Uterus (tissue), 4 donors: Measurements from ENCODE around the gene SASH1. TPM values are rescaled to one million over a fixed set of nuclear protein-coding genes. Genes with fewer than 3 reads are reported as not detected.

ENCODE experiments used
- DNase-seq, 2 donors: peaks; one replicate each; pipeline ENCODE4 v3.0.0-alpha.2; 2019 to 2020
- H3K27ac ChIP-seq, 2 donors: fragments of 200-600 bp; sonication (generic); 1 replicate in 1 of 2; 2 replicates in 1 of 2; pipeline ENCODE4 v1.5.1; 2016 to 2018
- H3K27me3 ChIP-seq, 2 donors: fragments of 200-600 bp; sonication (generic); one replicate each; pipeline ENCODE4 v1.5.1; 2018 to 2019; ENCODE audit warnings: control low read depth in 1 of 2
- H3K36me3 ChIP-seq, 2 donors: fragments of 200-600 bp; sonication (generic); one replicate each; pipeline ENCODE4 v1.5.1; 2019; ENCODE audit warnings: control low read depth in 1 of 2
- H3K4me1 ChIP-seq, 2 donors: fragments of 200-600 bp; sonication (generic); one replicate each; pipeline ENCODE4 v1.5.1; 2018 to 2019; ENCODE audit warnings: control low read depth in 1 of 2
- H3K4me3 ChIP-seq, 2 donors: fragments of 200-600 bp; sonication (generic); 1 replicate in 1 of 2; 2 replicates in 1 of 2; pipeline ENCODE4 v1.5.1; 2018 to 2019; ENCODE audit warnings: mild to moderate bottlenecking in 1 of 2
- H3K9me3 ChIP-seq, 2 donors: fragments of 200-600 bp; sonication (generic); one replicate each; pipeline ENCODE4 v1.5.1; 2019; ENCODE audit warnings: control low read depth in 1 of 2
- CTCF ChIP-seq, 4 experiments: fragments of 200-600 bp in 2 of 4; fragments of 450-650 bp in 2 of 4; sonication (generic) in 2 of 4; IDR thresholded peaks; one replicate each; pipeline ENCODE4 v1.5.1; 2016 to 2019; ENCODE audit warnings: antibody characterized with exemption in 4 of 4, mild to moderate bottlenecking in 2 of 4, moderate library complexity in 1 of 4
- POLR2A ChIP-seq, 2 donors: fragments of 450-650 bp; IDR thresholded peaks; one replicate each; pipeline ENCODE4 v1.6.1; 2016; ENCODE audit warnings: antibody characterized with exemption in 2 of 2, mild to moderate bottlenecking in 1 of 2, moderate library complexity in 1 of 2
- intact Hi-C: fragments of 100-400 bp; cut with DNase I; formaldehyde crosslinking; loops from one replicate; pipeline ENCODE4 v1.15.1; 2023; ENCODE audit warnings: low total_unique reads
- total RNA-seq, 4 donors: library from RNA; depleted of rRNA in 3 of 4; stranded (reverse); fragments of >200 nt in 3 of 4; gene quantifications; one replicate each; pipeline versions ENCODE4 v1.1.0 to v1.2.4, GENCODE V29; 2014 to 2023
- donor health status: DM: yes; HTN: yes; CAD: no.

Gene SASH1
- total RNA-seq, 4 donors from 2014 or later = 31.2 to 79.9 (median 54.3) TPM

- peaks cover 0 to 4% of the 10 kb centered on the region in 2 donors for H3K4me1 ChIP-seq
- no peaks in the 10 kb centered on the region for H3K36me3 ChIP-seq
- no peaks in the 10 kb centered on the region for H3K9me3 ChIP-seq
- H3K4me3 ChIP-seq = no peak overlapping the region
- no peak for TF ChIP-seq POLR2A (IDR thresholded peaks at IDR 0.05)
- no peak for TF ChIP-seq CTCF (IDR thresholded peaks at IDR 0.05)
- DNase-seq = no peak
- intact Hi-C loops = no loop called here
- peak overlapping the region in 1 of 2 donors; percentile 58 for H3K27ac ChIP-seq
- H3K27me3 ChIP-seq = no peaks in the 10 kb centered on the region
These were observed 88.8 kb downstream of the SASH1 start for GRCh38 chr6:148431413-148431812.

DNA sequence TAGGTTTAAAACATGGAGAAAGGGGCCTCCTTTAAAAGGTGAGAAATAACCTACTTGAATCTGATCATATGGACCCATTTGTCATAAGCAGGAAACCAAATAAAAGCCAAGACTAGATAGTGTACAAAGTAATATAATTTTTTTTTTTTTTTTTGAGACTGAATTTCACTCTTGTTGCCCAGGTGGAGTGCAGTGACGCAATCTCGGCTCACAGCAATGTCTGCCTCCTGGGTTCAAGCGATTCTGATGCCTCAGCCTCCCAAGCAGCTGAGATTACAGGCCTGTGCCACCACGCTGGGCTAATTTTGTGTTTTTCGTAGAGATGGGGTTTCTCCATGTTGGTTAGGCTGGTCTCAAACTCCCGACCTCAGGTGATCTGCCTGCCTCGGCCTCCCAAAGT lies 89.2 kb downstream of the SASH1 start:
- Histone ChIP-seq H3K9me3 (no peaks in the 10 kb centered on the region), H3K4me3 (no peak overlapping the region), H3K4me1 (peaks cover 0 to 4% of the 10 kb centered on the region in 2 donors), H3K27ac (peak overlapping the region in 1 of 2 donors; percentile 58), H3K27me3 (no peaks in the 10 kb centered on the region), H3K36me3 (no peaks in the 10 kb centered on the region)
- intact Hi-C loops = no loop called here
- no peak for TF ChIP-seq POLR2A (IDR thresholded peaks at IDR 0.05)
- no peak for TF ChIP-seq CTCF (IDR thresholded peaks at IDR 0.05)
- no peak for DNase-seq

DNA sequence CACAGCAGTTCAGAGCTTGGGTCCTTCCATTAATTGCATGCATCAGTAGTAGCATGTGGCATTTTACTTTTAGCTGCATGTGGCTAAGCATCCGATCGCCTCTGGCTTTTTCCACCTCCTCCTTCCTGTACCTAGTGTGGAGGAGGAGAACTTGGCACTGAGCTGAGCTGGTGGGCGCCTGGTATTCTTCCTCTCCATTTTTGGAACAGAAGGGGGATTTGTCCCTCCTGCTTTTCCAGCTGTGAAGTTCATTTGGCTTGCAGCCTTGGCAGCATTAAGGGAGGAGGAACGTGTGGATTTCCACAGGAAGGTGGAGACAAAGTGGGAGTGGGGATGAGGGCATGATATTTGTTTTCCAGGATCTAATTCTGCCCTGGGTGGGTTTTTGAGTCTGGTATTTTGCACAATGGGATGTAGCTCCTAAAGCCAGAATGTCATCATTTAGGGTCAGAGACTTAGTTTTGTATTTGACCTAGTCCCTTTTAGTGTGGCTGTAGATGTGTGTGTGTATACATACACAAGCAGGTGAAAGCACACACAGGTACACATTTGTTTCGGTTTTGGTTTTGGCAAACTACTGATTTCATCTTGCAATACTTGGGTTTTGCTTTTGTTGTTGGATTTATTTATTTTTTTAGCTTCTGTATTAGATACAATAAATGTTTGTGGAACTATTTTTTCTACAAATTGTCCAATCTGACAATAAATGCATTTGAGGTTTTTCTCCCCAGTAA lies 90.0 kb downstream of the SASH1 start:
- TF ChIP-seq POLR2A (IDR thresholded peaks at IDR 0.05) (no peak), CTCF (IDR thresholded peaks at IDR 0.05) (no peak)
- Histone ChIP-seq H3K27me3 (no peaks in the 10 kb centered on the region), H3K4me3 (no peak overlapping the region), H3K27ac (peak overlapping the region in 1 of 2 donors; percentile 58), H3K36me3 (no peaks in the 10 kb centered on the region), H3K4me1 (peaks cover 0 to 4% of the 10 kb centered on the region in 2 donors), H3K9me3 (no peaks in the 10 kb centered on the region)
- DNase-seq = peak in 1 of 2 donors; percentile 38
- intact Hi-C loops = no loop called here

DNA sequence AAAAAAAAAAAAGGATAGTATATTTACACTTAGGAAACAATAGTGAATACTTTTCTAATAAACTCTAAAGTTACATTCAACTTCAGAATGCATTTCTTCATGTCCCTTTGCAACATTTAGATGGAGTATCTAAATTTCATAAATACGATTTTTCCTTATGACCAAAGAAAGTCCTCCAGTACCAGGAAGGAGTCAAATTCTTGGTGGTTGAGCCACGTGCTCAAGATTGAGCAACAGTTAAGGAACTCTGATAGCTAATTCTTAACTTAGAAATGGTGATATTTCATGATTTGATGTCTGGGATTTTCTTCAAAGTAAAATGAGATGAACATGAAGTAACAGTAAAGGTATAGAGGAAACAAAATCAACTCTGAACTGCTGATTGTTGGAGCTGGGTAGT lies 92.7 kb downstream of the SASH1 start:
- Histone ChIP-seq H3K9me3 (no peaks in the 10 kb centered on the region), H3K27me3 (no peaks in the 10 kb centered on the region), H3K36me3 (no peaks in the 10 kb centered on the region), H3K4me1 (peaks cover 0 to 4% of the 10 kb centered on the region in 2 donors), H3K4me3 (no peak overlapping the region), H3K27ac (no peak overlapping the region)
- no peak for DNase-seq
- intact Hi-C loops = no loop called here
- TF ChIP-seq POLR2A (IDR thresholded peaks at IDR 0.05) (no peak), CTCF (IDR thresholded peaks at IDR 0.05) (no peak)

- Histone ChIP-seq H3K27ac (no peak overlapping the region), H3K9me3 (no peaks in the 10 kb centered on the region), H3K27me3 (no peaks in the 10 kb centered on the region), H3K4me3 (no peak overlapping the region), H3K4me1 (peaks cover 0 to 8% of the 10 kb centered on the region in 2 donors), H3K36me3 (no peaks in the 10 kb centered on the region)
- intact Hi-C loops = no loop called here
- no peak for DNase-seq
- no peak for TF ChIP-seq POLR2A (IDR thresholded peaks at IDR 0.05)
- no peak for TF ChIP-seq CTCF (IDR thresholded peaks at IDR 0.05)
These were observed 93.8 kb downstream of the SASH1 start for GRCh38 chr6:148436466-148436865.
